OCI-LY3 (cell line): ENCODE data around the gene GRIK1.

Experiments
- H2AFZ ChIP-seq: fragments of 200-600, 300-600 bp; shearing (Covaris generic); 2 replicates; pipeline ENCODE4 v1.6.0; 2014; ENCODE audit warnings: antibody characterized with exemption, low read depth, low read length
- H3K27ac ChIP-seq: fragments of 200-600, 300-600 bp; sonication (generic); 2 replicates; pipeline ENCODE4 v1.5.1; 2014; ENCODE audit warnings: mild to moderate bottlenecking, low read length, moderate library complexity, mixed read lengths
- H3K27me3 ChIP-seq: fragments of 200-600, 300-600 bp; sonication (generic); 2 replicates; pipeline ENCODE4 v1.6.1; 2014; ENCODE audit warnings: low read depth, low read length, mixed read lengths
- H3K36me3 ChIP-seq: fragments of 200-600, 300-600 bp; sonication (generic); replicated peaks from 2 replicates; pipeline ENCODE3; 2014; ENCODE audit warnings: low read depth, low read length, mixed read lengths
- H3K4me1 ChIP-seq: fragments of 300-600, 200-600 bp; sonication (generic); 2 replicates; pipeline ENCODE4 v1.6.1; 2014; ENCODE audit warnings: low read length, mixed read lengths
- H3K4me2 ChIP-seq: fragments of 200-600, 300-600 bp; sonication (generic); 2 replicates; pipeline ENCODE4 v1.6.1; 2014; ENCODE audit warnings: low read length, mixed read lengths
- H3K4me3 ChIP-seq: fragments of 300-600, 200-600 bp; sonication (generic); 2 replicates; pipeline ENCODE4 v1.5.1; 2014; ENCODE audit warnings: antibody characterized with exemption, mild to moderate bottlenecking, low read length, moderate library complexity
- H3K79me2 ChIP-seq: fragments of 300-600, 200-600 bp; shearing (Covaris generic); 2 replicates; pipeline ENCODE4 v1.6.1; 2014; ENCODE audit warnings: mild to moderate bottlenecking, low read length, mixed read lengths
- H3K9ac ChIP-seq: fragments of 300-600, 200-600 bp; shearing (Covaris generic); 2 replicates; pipeline ENCODE4 v1.6.0; 2014; ENCODE audit warnings: mild to moderate bottlenecking, low read length, moderate library complexity
- H3K9me3 ChIP-seq: fragments of 200-600, 300-600 bp; shearing (Covaris generic); 2 replicates; pipeline ENCODE4 v1.6.1; 2014; ENCODE audit warnings: low read length, mixed read lengths; ENCODE audit not compliant: insufficient read depth
- H4K20me1 ChIP-seq: fragments of 200-600, 300-600 bp; sonication (generic); 2 replicates; pipeline ENCODE4 v1.6.1; 2016; ENCODE audit warnings: low read length, mixed read lengths; ENCODE audit not compliant: insufficient read depth
- EZH2phosphoT487 ChIP-seq: fragments of 200-600 bp; shearing (Covaris generic); IDR thresholded peaks from 2 replicates; pipeline ENCODE4 v1.6.1; 2018; ENCODE audit warnings: antibody characterized with exemption, mixed run types, low read depth
- TF ChIP-seq, protein P1 (sequence below): fragments of 200-600, 300-600 bp; sonication (generic); IDR thresholded peaks from 2 replicates; pipeline ENCODE4 v1.5.1; 2014; ENCODE audit warnings: antibody characterized with exemption, low read length, low read depth

Gene GRIK1

DNA sequence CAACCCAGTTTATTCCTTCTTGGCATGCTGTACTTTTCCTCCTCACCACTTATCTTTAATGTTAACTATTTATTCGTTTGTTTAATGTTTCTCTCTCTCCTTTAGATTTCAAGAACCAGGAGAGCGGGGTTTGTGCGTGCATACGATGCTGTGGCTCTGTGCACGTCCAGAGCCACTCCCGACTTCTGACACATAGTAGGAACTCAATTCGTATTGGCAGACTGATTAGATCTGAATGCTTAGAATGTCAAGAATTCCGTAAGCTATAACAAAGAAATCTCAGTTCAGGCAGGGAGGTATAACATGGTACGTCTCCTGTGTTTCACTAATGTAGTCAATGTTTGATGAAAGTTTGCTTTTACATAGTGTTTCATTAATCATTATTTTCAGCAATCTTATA lies 7.3 kb upstream of the GRIK1 start:
- Histone ChIP-seq H3K9ac (no peak overlapping the region), H3K4me1 (no peaks in the 10 kb centered on the region), H3K4me2 (no peak overlapping the region), H4K20me1 (no peaks in the 10 kb centered on the region), H3K36me3 (no peaks in the 10 kb centered on the region), H3K9me3 (no peaks in the 10 kb centered on the region), H3K79me2 (no peaks in the 10 kb centered on the region), H3K4me3 (no peak overlapping the region), H2AFZ (no peak overlapping the region), H3K27me3 (no peaks in the 10 kb centered on the region), H3K27ac (no peak overlapping the region)
- TF ChIP-seq, protein P1, sequence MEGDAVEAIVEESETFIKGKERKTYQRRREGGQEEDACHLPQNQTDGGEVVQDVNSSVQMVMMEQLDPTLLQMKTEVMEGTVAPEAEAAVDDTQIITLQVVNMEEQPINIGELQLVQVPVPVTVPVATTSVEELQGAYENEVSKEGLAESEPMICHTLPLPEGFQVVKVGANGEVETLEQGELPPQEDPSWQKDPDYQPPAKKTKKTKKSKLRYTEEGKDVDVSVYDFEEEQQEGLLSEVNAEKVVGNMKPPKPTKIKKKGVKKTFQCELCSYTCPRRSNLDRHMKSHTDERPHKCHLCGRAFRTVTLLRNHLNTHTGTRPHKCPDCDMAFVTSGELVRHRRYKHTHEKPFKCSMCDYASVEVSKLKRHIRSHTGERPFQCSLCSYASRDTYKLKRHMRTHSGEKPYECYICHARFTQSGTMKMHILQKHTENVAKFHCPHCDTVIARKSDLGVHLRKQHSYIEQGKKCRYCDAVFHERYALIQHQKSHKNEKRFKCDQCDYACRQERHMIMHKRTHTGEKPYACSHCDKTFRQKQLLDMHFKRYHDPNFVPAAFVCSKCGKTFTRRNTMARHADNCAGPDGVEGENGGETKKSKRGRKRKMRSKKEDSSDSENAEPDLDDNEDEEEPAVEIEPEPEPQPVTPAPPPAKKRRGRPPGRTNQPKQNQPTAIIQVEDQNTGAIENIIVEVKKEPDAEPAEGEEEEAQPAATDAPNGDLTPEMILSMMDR, result no peak
- no peak for TF ChIP-seq EZH2phosphoT487

DNA sequence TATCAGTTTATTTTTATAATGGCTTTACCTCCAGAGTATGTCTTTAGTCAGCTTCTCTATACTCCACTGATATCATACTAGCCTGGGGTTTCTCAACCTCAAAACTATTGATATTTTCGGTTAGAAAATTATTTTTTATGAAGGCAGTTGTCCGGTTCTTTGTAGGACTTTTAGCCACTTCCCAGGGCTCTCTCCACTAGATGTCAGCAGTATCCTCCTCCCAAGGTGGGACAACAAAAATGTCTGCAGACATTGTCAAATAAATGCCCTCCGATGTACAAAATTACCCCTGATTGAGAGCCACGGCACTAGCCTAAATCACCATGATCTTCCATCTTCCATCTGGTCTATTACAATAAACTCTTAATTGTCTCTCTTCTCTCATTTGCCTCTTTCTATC lies 4.1 kb upstream of the GRIK1 start:
- Histone ChIP-seq H3K27me3 (no peaks in the 10 kb centered on the region), H3K4me2 (no peak overlapping the region), H2AFZ (no peak overlapping the region), H3K36me3 (no peaks in the 10 kb centered on the region), H4K20me1 (no peaks in the 10 kb centered on the region), H3K9me3 (no peaks in the 10 kb centered on the region), H3K79me2 (no peaks in the 10 kb centered on the region), H3K27ac (no peak overlapping the region), H3K9ac (no peak overlapping the region), H3K4me1 (no peaks in the 10 kb centered on the region), H3K4me3 (no peak overlapping the region)
- TF ChIP-seq, protein P1, result peak; percentile 26
- TF ChIP-seq EZH2phosphoT487, result no peak

DNA sequence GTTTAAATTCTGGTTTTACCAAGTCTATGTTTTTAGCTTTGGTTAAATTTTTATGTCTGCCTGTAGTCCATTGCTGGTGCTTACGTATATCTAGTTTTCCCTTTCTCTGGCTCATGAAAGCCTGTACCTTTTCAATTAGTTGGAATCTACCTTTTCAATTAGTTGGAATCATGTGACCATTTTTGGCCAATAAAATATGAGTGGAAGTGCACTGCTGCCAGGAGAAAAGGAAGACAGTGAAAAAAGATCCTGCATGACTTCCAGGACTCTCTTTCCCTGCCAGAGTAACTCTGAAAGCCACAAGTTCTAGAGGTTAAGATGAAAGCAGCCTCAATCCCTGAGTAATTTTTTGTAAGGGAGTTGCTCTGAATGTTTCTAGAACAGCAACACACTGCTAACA lies 2.2 kb upstream of the GRIK1 start:
- Histone ChIP-seq H3K27me3 (no peaks in the 10 kb centered on the region), H3K9ac (no peak overlapping the region), H3K27ac (no peak overlapping the region), H2AFZ (no peak overlapping the region), H3K79me2 (no peaks in the 10 kb centered on the region), H3K4me3 (no peak overlapping the region), H3K4me1 (no peaks in the 10 kb centered on the region), H4K20me1 (no peaks in the 10 kb centered on the region), H3K36me3 (no peaks in the 10 kb centered on the region), H3K4me2 (no peak overlapping the region), H3K9me3 (no peaks in the 10 kb centered on the region)
- TF ChIP-seq EZH2phosphoT487, result no peak
- TF ChIP-seq, protein P1, result no peak

DNA sequence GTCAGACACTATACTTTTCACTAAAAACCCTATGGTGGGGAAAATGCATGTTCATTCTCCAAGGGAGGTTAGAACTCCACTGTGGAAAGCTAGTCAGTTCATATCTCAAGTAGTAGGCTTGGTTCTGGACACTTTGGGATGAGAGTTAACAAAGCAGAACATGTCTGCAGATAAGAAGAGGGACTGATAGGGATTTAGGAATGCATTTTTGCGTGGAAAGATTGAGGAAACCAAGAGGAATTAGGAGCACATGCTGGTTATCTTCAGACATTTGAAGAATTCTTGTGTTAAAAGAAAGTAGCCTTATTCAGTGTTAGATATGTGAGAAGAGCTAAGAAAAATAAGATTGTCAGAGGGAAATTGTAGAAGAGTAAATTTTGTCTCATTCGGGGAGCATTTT lies 1.2 kb upstream of the GRIK1 start:
- Histone ChIP-seq H4K20me1 (no peaks in the 10 kb centered on the region), H3K4me1 (no peaks in the 10 kb centered on the region), H3K36me3 (no peaks in the 10 kb centered on the region), H3K4me2 (no peak overlapping the region), H3K9ac (no peak overlapping the region), H3K27me3 (no peaks in the 10 kb centered on the region), H2AFZ (no peak overlapping the region), H3K4me3 (no peak overlapping the region), H3K9me3 (no peaks in the 10 kb centered on the region), H3K27ac (no peak overlapping the region), H3K79me2 (no peaks in the 10 kb centered on the region)
- TF ChIP-seq, protein P1, result no peak
